GM19395 (cell line): Measurements from ENCODE around the gene LRRC46.

ENCODE experiments used
- ATAC-seq: cut with Tn5 transposase; IDR thresholded peaks from one replicate; pipeline ENCODE4 v1.9.1; 2021; ENCODE audit warnings: mild to moderate bottlenecking, moderate library complexity; ENCODE audit not compliant: unreplicated experiment

Gene LRRC46

GRCh38 chr17:47875011-47875985 is 43.8 kb downstream of the LRRC46 start:
- ATAC-seq, result no peak

GRCh38 chr17:47877368-47878034 is 46.0 kb downstream of the LRRC46 start:
- ATAC-seq, result no peak

DNA sequence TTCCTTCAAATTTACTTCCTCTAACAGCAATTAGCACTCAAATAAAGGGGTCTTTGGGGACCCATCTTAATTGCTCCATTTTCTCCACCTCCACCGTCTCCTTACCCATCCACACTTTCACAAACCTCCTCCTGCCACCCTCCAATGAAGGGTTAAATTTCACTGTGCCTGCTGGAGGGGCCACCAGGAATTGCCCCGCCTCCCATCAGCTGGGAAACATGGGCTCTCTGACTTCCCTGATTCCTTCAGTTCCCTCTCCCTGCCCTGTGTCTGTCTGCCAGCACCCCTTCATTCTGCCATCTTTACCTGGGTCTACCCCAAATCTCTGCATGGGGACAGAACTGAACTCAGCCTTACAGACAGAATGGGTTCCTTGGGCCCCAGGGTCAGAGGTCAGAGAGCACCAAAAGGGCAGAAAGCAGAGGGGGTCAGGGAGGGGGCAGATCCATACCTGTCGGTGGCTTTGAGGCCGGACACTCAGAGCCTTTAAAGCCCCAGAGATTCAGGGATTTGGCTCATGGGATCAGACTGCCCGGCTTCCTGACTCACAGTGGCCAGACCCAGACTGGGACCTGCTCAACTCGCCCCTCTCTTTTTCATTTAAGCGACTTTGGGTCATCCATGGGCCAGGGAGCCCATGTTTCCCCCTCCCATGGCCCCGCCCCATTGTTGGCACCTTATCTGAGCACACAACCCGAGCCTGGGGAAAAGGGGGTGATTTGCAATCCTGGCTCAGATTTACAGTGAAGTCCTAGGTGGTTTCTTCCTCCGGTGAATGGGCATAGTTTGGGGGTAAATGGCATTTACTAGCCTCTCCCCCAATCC is 46.9 kb downstream of the LRRC46 start:
- ATAC-seq, result no peak

DNA sequence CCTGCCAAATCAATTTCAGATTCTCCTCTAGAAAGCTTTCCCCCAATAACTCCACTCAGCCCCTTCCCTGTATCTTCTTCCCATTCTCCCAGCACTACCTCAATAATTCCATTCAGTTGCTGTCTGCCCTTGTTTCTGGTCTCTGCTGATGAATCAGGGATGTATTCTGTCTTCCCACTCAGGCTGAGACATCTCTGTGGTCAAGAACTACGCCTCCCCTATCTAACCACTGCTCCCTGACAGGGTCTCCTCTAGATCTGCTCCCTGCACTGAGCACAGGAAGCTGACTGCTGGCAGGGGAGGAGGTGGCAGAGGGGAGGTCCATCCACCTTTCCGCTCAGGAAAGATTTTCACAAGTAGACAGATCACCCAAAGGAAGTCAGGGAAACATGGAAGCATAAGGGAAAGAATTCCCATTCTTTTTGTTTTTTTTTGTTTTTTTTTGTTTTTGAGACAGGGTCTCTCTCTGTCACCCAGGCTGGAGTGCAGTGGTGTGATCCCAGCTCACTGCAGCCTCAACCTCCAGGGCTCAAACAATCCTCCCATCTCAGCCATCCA is 47.6 kb downstream of the LRRC46 start:
- ATAC-seq, result no peak

DNA sequence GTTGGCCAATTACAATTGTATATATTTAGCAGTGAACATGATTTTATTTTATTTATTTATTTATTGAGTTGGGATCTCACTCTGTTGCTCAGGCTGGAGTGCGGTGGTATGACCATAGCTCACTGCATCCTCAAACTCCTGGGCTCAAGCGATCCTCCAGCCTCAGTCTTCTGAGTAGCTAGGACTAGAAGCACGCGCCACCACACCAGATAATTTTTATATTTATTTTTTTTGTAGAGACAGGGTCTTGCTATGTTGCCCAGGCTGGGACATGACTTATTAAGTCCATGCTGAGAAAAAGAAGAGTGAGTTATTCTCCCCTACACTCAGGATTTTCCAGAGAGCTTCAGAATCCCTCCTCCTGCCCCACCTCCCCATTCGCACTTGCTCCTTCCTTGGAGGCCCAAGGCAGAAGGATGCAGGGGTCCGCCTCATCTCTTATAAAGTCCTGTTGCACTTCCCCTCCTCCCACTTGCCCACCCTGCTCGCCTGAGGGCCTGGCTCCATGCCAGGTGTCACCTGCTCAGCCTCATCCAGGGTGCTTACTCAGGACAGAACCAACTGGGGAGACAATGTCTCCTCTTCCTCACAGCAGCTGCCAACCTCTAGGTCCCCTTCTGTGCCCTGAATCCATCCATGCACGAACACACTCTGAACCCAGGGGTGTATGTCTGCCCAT is 48.4 kb downstream of the LRRC46 start:
- ATAC-seq, result no peak

DNA sequence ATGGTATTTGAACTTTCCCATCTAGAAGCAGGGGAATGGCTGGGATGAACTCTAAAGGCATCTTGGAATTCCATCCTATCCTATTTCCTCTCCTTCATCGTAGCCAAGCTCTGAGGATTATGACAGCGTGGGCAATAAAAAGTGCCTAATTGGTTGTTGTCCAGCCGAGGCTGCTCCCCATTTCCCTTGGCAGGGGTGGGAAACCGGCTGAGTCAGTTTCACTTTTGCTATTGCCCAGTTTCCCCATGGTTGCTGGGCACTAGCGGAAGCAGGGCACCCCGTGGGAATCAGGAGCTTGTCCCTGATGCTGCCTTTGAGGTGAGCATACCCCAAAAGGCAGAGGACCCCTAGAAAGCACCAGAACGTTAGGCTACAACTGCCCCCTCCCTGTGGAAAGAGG is 50.8 kb downstream of the LRRC46 start:
- ATAC-seq, result no peak

DNA sequence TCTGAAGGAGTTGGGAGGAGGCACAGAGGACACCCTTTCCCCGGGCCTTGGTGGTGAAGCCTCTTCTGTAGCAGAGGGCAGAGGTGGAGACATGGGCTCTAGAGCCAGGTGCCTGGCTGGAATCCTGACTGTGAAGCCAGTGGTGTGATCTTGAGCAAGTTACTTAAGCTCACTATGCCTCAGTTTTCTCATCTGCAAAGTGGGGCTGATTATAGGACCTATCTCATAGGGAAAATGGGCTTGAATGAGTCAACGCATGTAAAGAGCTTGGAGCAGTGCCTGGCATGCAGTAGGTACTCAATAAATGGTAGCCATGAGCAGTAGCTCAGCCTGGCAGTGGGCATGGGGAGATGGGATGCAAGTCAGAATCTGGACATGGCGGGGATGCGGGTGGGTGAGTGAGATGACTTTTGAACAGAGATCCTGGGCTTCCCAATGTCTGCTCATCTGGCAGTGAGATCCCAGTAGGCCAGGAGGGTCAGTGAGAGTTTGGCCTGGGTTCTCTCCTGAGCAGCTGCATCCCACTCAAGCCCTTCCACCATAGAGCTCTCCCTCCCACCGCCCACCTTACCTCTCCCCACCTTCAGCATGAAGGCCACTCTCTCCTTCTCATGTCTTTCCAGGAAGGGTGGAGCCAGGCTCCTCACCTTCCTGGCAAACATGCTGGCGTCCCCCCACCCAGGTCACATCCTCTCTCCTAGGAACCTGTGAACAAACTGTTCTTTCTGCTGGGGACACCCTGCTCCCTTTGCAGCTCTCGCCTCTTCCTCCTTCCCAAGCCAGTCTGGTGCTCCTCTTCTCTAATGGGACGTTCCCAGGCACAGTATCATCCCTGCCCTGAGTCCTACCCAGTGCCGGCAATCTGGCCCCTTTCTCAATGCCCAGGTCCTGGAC is 51.5 kb downstream of the LRRC46 start:
- ATAC-seq, result no peak

DNA sequence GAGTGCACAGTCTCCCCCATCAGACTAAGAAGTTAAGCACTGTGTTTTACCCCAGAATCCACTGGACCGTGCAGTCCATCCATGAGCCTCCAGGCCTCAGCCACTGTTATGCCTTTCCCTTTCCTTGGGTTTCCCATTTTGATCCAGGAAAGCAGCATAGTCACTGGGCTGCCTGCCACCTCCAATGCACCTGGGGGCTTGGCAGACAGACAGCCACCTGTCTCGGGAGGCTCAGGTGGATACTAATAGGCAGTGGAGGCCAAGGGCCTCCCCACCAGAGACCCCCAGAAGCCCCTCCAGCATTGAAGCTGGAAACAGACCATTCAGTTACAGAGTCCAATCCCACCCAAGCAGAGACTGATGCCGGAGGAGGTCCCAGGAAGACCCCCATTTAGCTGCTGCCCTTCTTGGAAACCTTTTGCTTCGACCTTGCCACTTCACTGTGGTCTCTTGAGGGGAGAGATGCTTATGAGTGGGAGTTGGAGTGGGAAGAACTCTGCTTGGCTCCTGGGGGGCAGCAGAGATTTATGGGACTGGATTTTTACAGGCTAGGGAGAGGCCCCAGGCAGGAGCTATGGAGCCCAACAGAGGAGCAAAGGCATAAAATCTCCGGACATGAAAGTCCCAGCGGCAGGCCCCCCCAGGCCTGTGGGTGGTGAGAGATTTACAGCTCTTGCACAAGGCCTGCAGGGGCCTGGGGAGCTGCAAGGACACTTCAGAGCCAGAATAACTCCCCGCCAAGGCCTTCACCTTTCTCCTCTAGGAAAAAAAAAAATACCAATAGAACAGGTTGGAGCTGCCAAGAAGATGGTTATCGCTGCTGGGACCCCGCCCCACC is 52.3 kb downstream of the LRRC46 start:
- no peak for ATAC-seq

DNA sequence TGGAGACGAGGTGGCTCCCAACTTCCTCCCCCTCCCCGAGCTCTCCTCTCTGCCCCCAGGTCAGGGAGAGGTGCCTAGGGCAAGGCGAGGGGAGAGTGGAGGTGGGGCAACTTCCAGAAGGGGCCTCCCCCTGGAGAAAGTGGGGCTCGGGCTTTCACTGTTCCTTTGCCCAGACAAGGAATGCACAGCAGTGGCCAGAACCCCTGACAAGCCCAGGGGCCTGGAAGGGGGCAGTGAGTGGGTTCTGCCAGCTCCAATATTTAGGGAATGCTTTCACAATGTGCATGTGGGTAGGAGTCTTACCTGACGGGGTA is 52.9 kb downstream of the LRRC46 start:
- ATAC-seq, result no peak

- ATAC-seq, result no peak
Measured at GRCh38 chr17:47884905-47885730, 53.6 kb downstream of the LRRC46 start.
